HCT116 (cell line): Measurements from ENCODE around the gene DPYD. TPM values are rescaled to one million over a fixed set of nuclear protein-coding genes. Genes with fewer than 3 reads are reported as not detected.

Experiments
- ATAC-seq: fragments of 200-7000 bp; cut with Tn5 transposase; 2 replicates; pipeline ENCODE4 v1.9.1; 2020; ENCODE audit warnings: mild to moderate bottlenecking, moderate library complexity
- BruUV-seq: library from RNA; stranded (reverse); fragments of 400-500 nt; replicated peaks from 2 replicates; lab custom pipeline; 2021; lab: Mats Ljungman, UMichigan
- CTCF ChIA-PET: fragments of 300-600 bp; sonication (Branson Sonifier 250); formaldehyde crosslinking; loops from one replicate; lab custom pipeline; 2021; ENCODE audit warnings: antibody characterized with exemption; lab: Charles Lee
- POLR2A ChIA-PET: fragments of 300-600, 350-600 bp; sonication (Branson Sonifier 250); formaldehyde crosslinking; loops from one replicate; lab custom pipeline; 2021; ENCODE audit warnings: antibody characterized with exemption; lab: Charles Lee
- RAD21 ChIA-PET, 2 experiments: fragments of 300-600 bp; sonication (Branson Sonifier 250); formaldehyde crosslinking; loops; one replicate each; lab custom pipeline; 2023; ENCODE audit warnings: low total read pairs in 2 of 2; ENCODE audit not compliant: uncharacterized antibody in 2 of 2, unreplicated experiment in 2 of 2, low non-redundant PET in 1 of 2; lab: Charles Lee
- DNase-seq: peaks from one replicate; pipeline ENCODE4 v3.0.0-alpha.2; 2010; ENCODE audit warnings: low read depth, low spot score
- H2AFZ ChIP-seq: fragments of 200-600 bp; shearing (Covaris generic), sonication (generic); 2 replicates; pipeline ENCODE4 v1.6.1; 2017; ENCODE audit warnings: low read depth, mixed run types, mixed read lengths, antibody characterized with exemption, low read length; ENCODE audit not compliant: poor library complexity, severe bottlenecking
- H3K27ac ChIP-seq: 2 replicates; pipeline ENCODE4 v1.5.1; 2012; ENCODE audit warnings: low read depth, low read length
- H3K27me3 ChIP-seq: fragments of 200-600 bp; sonication (generic); 2 replicates; pipeline ENCODE4 v1.6.1; 2016; ENCODE audit warnings: mixed run types, low read length, mixed read lengths; ENCODE audit not compliant: insufficient read depth
- H3K36me3 ChIP-seq, 2 experiments: fragments of 200-500 bp in 1 of 2; fragments of 200-600 bp in 1 of 2; sonication (Bioruptor generic) in 1 of 2; sonication (generic) in 1 of 2; 2 replicates each; pipeline versions ENCODE4 v1.5.1 to v1.6.1; 2014 to 2016; ENCODE audit warnings: low read length in 2 of 2, inconsistent platforms in 1 of 2, mixed read lengths in 1 of 2, mixed run types in 1 of 2; ENCODE audit not compliant: insufficient read depth in 2 of 2, control insufficient read depth in 1 of 2
- H3K4me1 ChIP-seq, 2 experiments: fragments of 200-600 bp in 1 of 2; sonication (generic) in 1 of 2; 2 replicates each; pipeline versions ENCODE4 v1.5.1 to v1.6.1; 2012 to 2017; ENCODE audit warnings: low read length in 2 of 2, inconsistent platforms in 1 of 2, mild to moderate bottlenecking in 1 of 2, mixed read lengths in 1 of 2, mixed run types in 1 of 2, moderate library complexity in 1 of 2; ENCODE audit not compliant: insufficient read depth in 2 of 2, control insufficient read depth in 1 of 2
- H3K4me2 ChIP-seq: fragments of 200-600 bp; sonication (generic); 2 replicates; pipeline ENCODE4 v1.6.1; 2017; ENCODE audit warnings: mixed run types, low read length, mixed read lengths
- H3K4me3 ChIP-seq, 2 experiments: fragments of 200-600 bp in 1 of 2; sonication (generic) in 1 of 2; replicated peaks in 1 of 2; 2 replicates each; pipeline ENCODE4 v1.5.1; 2011 to 2016; ENCODE audit warnings: low read length in 2 of 2, control low read depth in 1 of 2, low read depth in 1 of 2, mild to moderate bottlenecking in 1 of 2, mixed read lengths in 1 of 2, mixed run types in 1 of 2
- H3K79me2 ChIP-seq: fragments of 200-600 bp; sonication (generic); 2 replicates; pipeline ENCODE4 v1.6.1; 2017; ENCODE audit warnings: mild to moderate bottlenecking, mixed run types, low read length, moderate library complexity, mixed read lengths; ENCODE audit not compliant: insufficient read depth
- H3K9ac ChIP-seq: fragments of 200-600 bp; sonication (generic); 2 replicates; pipeline ENCODE4 v1.6.1; 2016; ENCODE audit warnings: low read length, mixed read lengths
- H3K9me2 ChIP-seq: fragments of 200-600 bp; sonication (generic), shearing (Covaris generic); 2 replicates; pipeline ENCODE4 v1.6.1; 2017; ENCODE audit warnings: mixed run types, mild to moderate bottlenecking, moderate library complexity; ENCODE audit not compliant: insufficient read depth
- H3K9me3 ChIP-seq, 2 experiments: fragments of 200-500 bp in 1 of 2; fragments of 200-600 bp in 1 of 2; sonication (Bioruptor generic) in 1 of 2; sonication (generic) in 1 of 2; 2 replicates each; pipeline ENCODE4 v1.6.1; 2014 to 2017; ENCODE audit warnings: low read length in 2 of 2, mixed read lengths in 2 of 2, inconsistent platforms in 1 of 2, low read depth in 1 of 2, mild to moderate bottlenecking in 1 of 2, mixed run types in 1 of 2, moderate library complexity in 1 of 2; ENCODE audit not compliant: control insufficient read depth in 1 of 2, insufficient read depth in 1 of 2
- H4K20me1 ChIP-seq: fragments of 200-600 bp; sonication (generic), shearing (Covaris generic); 2 replicates; pipeline ENCODE4 v1.6.1; 2017; ENCODE audit warnings: mixed run types, mild to moderate bottlenecking, moderate library complexity; ENCODE audit not compliant: insufficient read depth
- ATF3 ChIP-seq: IDR thresholded peaks from 2 replicates; pipeline ENCODE4 v1.6.1; 2012
- EGR1 ChIP-seq: IDR thresholded peaks from 2 replicates; pipeline ENCODE4 v1.6.1; 2012; ENCODE audit warnings: low read depth
- ELF1 ChIP-seq: IDR thresholded peaks from 2 replicates; pipeline ENCODE4 v1.6.1; 2012; ENCODE audit warnings: low read depth, borderline replicate concordance
- EZH2 ChIP-seq: fragments of 200-600 bp; sonication (generic); IDR thresholded peaks from 2 replicates; pipeline ENCODE4 v1.6.1; 2017; ENCODE audit warnings: antibody characterized with exemption, mixed run types
- POLR2A ChIP-seq: IDR thresholded peaks from 2 replicates; pipeline ENCODE4 v1.7.0; 2011; ENCODE audit warnings: borderline replicate concordance; ENCODE audit not compliant: insufficient read depth, insufficient read length; ENCODE audit errors: extremely low read depth
- RAD21 ChIP-seq: IDR thresholded peaks from 2 replicates; pipeline ENCODE4 v1.6.1; 2012; ENCODE audit warnings: low read depth, mild to moderate bottlenecking
- REST ChIP-seq: IDR thresholded peaks from 2 replicates; pipeline ENCODE4 v1.6.1; 2012; ENCODE audit warnings: low read depth
- SP1 ChIP-seq: IDR thresholded peaks from 2 replicates; pipeline ENCODE4 v1.6.1; 2012; ENCODE audit warnings: low read depth
- TCF7L2 ChIP-seq: IDR thresholded peaks from 2 replicates; pipeline ENCODE4 v1.7.0; 2011; ENCODE audit warnings: borderline replicate concordance, inconsistent platforms; ENCODE audit not compliant: insufficient read depth, insufficient read length; ENCODE audit errors: extremely low read depth
- intact Hi-C: fragments of 100-400 bp; cut with micrococcal nuclease; formaldehyde crosslinking; loops from 2 replicates; pipeline ENCODE4 v1.10.0; 2022
- total RNA-seq: library from RNA; stranded (reverse); gene quantifications from one replicate; pipeline ENCODE4 v1.2.1, GENCODE V29; 2021; ENCODE audit not compliant: unreplicated experiment

The DPYD gene
- total RNA-seq, 1 experiment from 2014 or later: 1.7 TPM

GRCh38 chr1:97041026-97041425 lies 879.8 kb downstream of the DPYD start:
- Histone ChIP-seq H3K4me1 (no peaks in the 10 kb centered on the region), H2AFZ (no peak overlapping the region), H3K36me3 (no peaks in the 10 kb centered on the region), H3K9ac (no peak overlapping the region), H3K9me2 (no peaks in the 10 kb centered on the region), H3K4me3 (no peak overlapping the region), H4K20me1 (no peaks in the 10 kb centered on the region), H3K79me2 (no peaks in the 10 kb centered on the region), H3K4me2 (no peak overlapping the region), H3K27ac (no peak overlapping the region), H3K27me3 (no peaks in the 10 kb centered on the region), H3K9me3 (no peaks in the 10 kb centered on the region)
- RAD21 ChIA-PET: no interaction called here
- CTCF ChIA-PET: no interaction called here
- ATAC-seq (no peak), DNase-seq (no peak)
- POLR2A ChIA-PET: no interaction called here
- no peak for TF ChIP-seq RAD21
- no peak for TF ChIP-seq TCF7L2
- TF ChIP-seq ATF3: no peak
- TF ChIP-seq POLR2A: no peak
- TF ChIP-seq EGR1: no peak
- TF ChIP-seq EZH2: no peak
- no peak for TF ChIP-seq SP1
- TF ChIP-seq ELF1: no peak
- TF ChIP-seq REST: no peak
- intact Hi-C loops: no loop called here
- no TSS peak for BruUV-seq
